Keratinocyte (primary cell): ENCODE data around the gene SLC37A1. TPM values are rescaled to one million over a fixed set of nuclear protein-coding genes. Genes with fewer than 3 reads are reported as not detected.

Source experiments
- DNase-seq: peaks from one replicate; pipeline ENCODE4 v3.0.0-alpha.2; 2011; ENCODE audit warnings: low read depth, missing footprints, low spot score
- FAIRE-seq: peaks from 2 replicates; lab custom pipeline; 2011; peaks lifted over from hg19 to GRCh38; lab: Jason Lieb, UNC
- H2AFZ ChIP-seq: 2 replicates; pipeline ENCODE4 v1.6.0; 2012; ENCODE audit warnings: low read length, control low read depth, inconsistent platforms; ENCODE audit not compliant: control insufficient read depth
- H3K27ac ChIP-seq: 2 replicates; pipeline ENCODE4 v1.5.1; 2011; ENCODE audit warnings: low read length; ENCODE audit not compliant: control insufficient read depth, insufficient read depth
- H3K27me3 ChIP-seq: 3 replicates; pipeline ENCODE4 v1.6.0; 2011; ENCODE audit warnings: low read length; ENCODE audit not compliant: control insufficient read depth, insufficient read depth; ENCODE audit errors: extremely low read depth
- H3K36me3 ChIP-seq, 2 experiments: 2 replicates in 1 of 2; 3 replicates in 1 of 2; pipeline ENCODE4 v1.5.1; 2011; ENCODE audit warnings: low read length in 2 of 2, mild to moderate bottlenecking in 1 of 2; ENCODE audit not compliant: control insufficient read depth in 2 of 2, insufficient read depth in 2 of 2; ENCODE audit errors: extremely low read depth in 1 of 2
- H3K4me1 ChIP-seq: 3 replicates; pipeline ENCODE4 v1.5.1; 2011; ENCODE audit warnings: low read length; ENCODE audit not compliant: control insufficient read depth, insufficient read depth; ENCODE audit errors: extremely low read depth
- H3K4me2 ChIP-seq: 3 replicates; pipeline ENCODE4 v1.6.0; 2011; ENCODE audit warnings: low read depth, low read length; ENCODE audit not compliant: control insufficient read depth, insufficient read depth; ENCODE audit errors: extremely low read depth
- H3K4me3 ChIP-seq, 3 experiments: fragments of 200-600 bp in 1 of 3; sonication (generic) in 1 of 3; 2 replicates in 2 of 3; 3 replicates in 1 of 3; pipeline ENCODE4 v1.5.1; 2011 to 2016; ENCODE audit warnings: low read length in 3 of 3, mild to moderate bottlenecking in 3 of 3, control low read depth in 2 of 3, inconsistent platforms in 1 of 3, low read depth in 1 of 3, mixed read lengths in 1 of 3, mixed run types in 1 of 3, moderate library complexity in 1 of 3; ENCODE audit not compliant: control insufficient read depth in 2 of 3, insufficient read depth in 2 of 3; ENCODE audit errors: extremely low read depth in 1 of 3
- H3K79me2 ChIP-seq: 2 replicates; pipeline ENCODE4 v1.6.0; 2012; ENCODE audit warnings: low read length; ENCODE audit not compliant: control insufficient read depth, insufficient read depth
- H3K9ac ChIP-seq: 3 replicates; pipeline ENCODE4 v1.6.0; 2011; ENCODE audit warnings: low read length; ENCODE audit not compliant: control insufficient read depth, insufficient read depth; ENCODE audit errors: extremely low read depth
- H3K9me1 ChIP-seq: 3 replicates; pipeline ENCODE4 v1.6.0; 2011; ENCODE audit warnings: low read length; ENCODE audit not compliant: control insufficient read depth, insufficient read depth; ENCODE audit errors: extremely low read depth
- H3K9me3 ChIP-seq: 2 replicates; pipeline ENCODE4 v1.5.1; 2012; ENCODE audit warnings: low read depth, low read length; ENCODE audit not compliant: control insufficient read depth
- H4K20me1 ChIP-seq: 3 replicates; pipeline ENCODE4 v1.6.0; 2011; ENCODE audit warnings: low read length; ENCODE audit not compliant: control insufficient read depth, insufficient read depth; ENCODE audit errors: extremely low read depth
- EZH2 ChIP-seq: IDR thresholded peaks from one replicate; pipeline ENCODE4 v1.6.1; 2012; ENCODE audit warnings: inconsistent platforms, mild to moderate bottlenecking, low read length, moderate library complexity
- dilution Hi-C: fragments of 300-500 bp; cut with MboI; formaldehyde crosslinking; loops from one replicate; pipeline ENCODE4 v1.7.0; 2020; ENCODE audit warnings: low sequenced_read_pairs; ENCODE audit not compliant: extremely low pct_ligation_motif_present
- polyA plus RNA-seq, 5 experiments: library from polyadenylated mRNA; depleted of rRNA in 3 of 5; stranded (reverse) in 3 of 5; stranded (forward) in 1 of 5; unstranded in 1 of 5; fragments of >200 nt; gene quantifications; 1 replicate in 1 of 5; 2 replicates in 3 of 5; 3 replicates in 1 of 5; pipeline versions ENCODE4 v1.2.1 to v1.2.3, GENCODE V29; 2011 to 2012; ENCODE audit warnings: missing spikeins in 2 of 5, low read depth in 1 of 5, low replicate concordance in 1 of 5
- TF ChIP-seq, protein P1 (sequence below), 3 experiments: IDR thresholded peaks in 1 of 3; conservative IDR thresholded peaks in 1 of 3; optimal IDR thresholded peaks in 1 of 3; 2 replicates in 2 of 3; 3 replicates in 1 of 3; pipeline versions ENCODE3 to v1.5.1; 2011; ENCODE audit warnings: low read length in 3 of 3, mild to moderate bottlenecking in 3 of 3, moderate library complexity in 2 of 3, control low read depth in 1 of 3, inconsistent platforms in 1 of 3; ENCODE audit not compliant: insufficient read depth in 2 of 3; ENCODE audit errors: extremely low read depth in 1 of 3

Gene SLC37A1
- polyA plus RNA-seq, 1 donor (not counting 4 experiments of a cell fraction or from before 2014, with no cell fraction given) = 4.1 TPM

GRCh38 chr21:42594616-42595282 is 81.1 kb downstream of the SLC37A1 start:
- dilution Hi-C loops = loop anchor here (10.0 kb wide), 1 partner anchor 220 kb away; no protein-coding TSS in a partner anchor

GRCh38 chr21:42595283-42596187 is 81.9 kb downstream of the SLC37A1 start:
- no peak for FAIRE-seq
- TF ChIP-seq EZH2 = no peak
- TF ChIP-seq, protein P1, sequence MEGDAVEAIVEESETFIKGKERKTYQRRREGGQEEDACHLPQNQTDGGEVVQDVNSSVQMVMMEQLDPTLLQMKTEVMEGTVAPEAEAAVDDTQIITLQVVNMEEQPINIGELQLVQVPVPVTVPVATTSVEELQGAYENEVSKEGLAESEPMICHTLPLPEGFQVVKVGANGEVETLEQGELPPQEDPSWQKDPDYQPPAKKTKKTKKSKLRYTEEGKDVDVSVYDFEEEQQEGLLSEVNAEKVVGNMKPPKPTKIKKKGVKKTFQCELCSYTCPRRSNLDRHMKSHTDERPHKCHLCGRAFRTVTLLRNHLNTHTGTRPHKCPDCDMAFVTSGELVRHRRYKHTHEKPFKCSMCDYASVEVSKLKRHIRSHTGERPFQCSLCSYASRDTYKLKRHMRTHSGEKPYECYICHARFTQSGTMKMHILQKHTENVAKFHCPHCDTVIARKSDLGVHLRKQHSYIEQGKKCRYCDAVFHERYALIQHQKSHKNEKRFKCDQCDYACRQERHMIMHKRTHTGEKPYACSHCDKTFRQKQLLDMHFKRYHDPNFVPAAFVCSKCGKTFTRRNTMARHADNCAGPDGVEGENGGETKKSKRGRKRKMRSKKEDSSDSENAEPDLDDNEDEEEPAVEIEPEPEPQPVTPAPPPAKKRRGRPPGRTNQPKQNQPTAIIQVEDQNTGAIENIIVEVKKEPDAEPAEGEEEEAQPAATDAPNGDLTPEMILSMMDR (optimal IDR thresholded peaks at IDR 0.05 in 1 of 3, IDR thresholded peaks at IDR 0.05 in 1 of 3, conservative IDR thresholded peaks at IDR 0.05 in 1 of 3; ENCODE audit: extremely low read depth in 1 of 3, insufficient read depth in 2 of 3, low read length in 3 of 3) = no peak
- dilution Hi-C loops = loop anchor here (10.0 kb wide), 1 partner anchor 219 kb away; no protein-coding TSS in a partner anchor

More at GRCh38 chr21:42594616-42595282, 81.1 kb downstream of the SLC37A1 start:
- H2AFZ ChIP-seq = no peak overlapping the region
- H3K9ac ChIP-seq = no peak overlapping the region
- no peak overlapping the region for H3K27ac ChIP-seq
- H3K4me1 ChIP-seq = no peaks in the 10 kb centered on the region
- H3K4me3 ChIP-seq = no peak overlapping the region
- DNase-seq (no peak), FAIRE-seq (no peak)
- TF ChIP-seq, protein P1 (optimal IDR thresholded peaks at IDR 0.05 in 1 of 3, IDR thresholded peaks at IDR 0.05 in 1 of 3, conservative IDR thresholded peaks at IDR 0.05 in 1 of 3; ENCODE audit: extremely low read depth in 1 of 3, insufficient read depth in 2 of 3, low read length in 3 of 3) = no peak
- no peak for TF ChIP-seq EZH2
- no peak overlapping the region for H3K4me2 ChIP-seq
- H3K27me3 ChIP-seq = no peaks in the 10 kb centered on the region
- H3K36me3 ChIP-seq = no peaks in the 10 kb centered on the region
- no peaks in the 10 kb centered on the region for H4K20me1 ChIP-seq
- no peaks in the 10 kb centered on the region for H3K9me1 ChIP-seq
- no peaks in the 10 kb centered on the region for H3K9me3 ChIP-seq
- H3K79me2 ChIP-seq = no peaks in the 10 kb centered on the region

More at GRCh38 chr21:42595283-42596187, 81.9 kb downstream of the SLC37A1 start:
- Histone ChIP-seq H3K9ac (no peak overlapping the region), H3K9me3 (no peaks in the 10 kb centered on the region), H3K4me1 (no peaks in the 10 kb centered on the region), H3K27me3 (no peaks in the 10 kb centered on the region), H3K4me3 (no peak overlapping the region), H2AFZ (no peak overlapping the region), H4K20me1 (no peaks in the 10 kb centered on the region), H3K36me3 (no peaks in the 10 kb centered on the region), H3K4me2 (no peak overlapping the region), H3K27ac (no peak overlapping the region), H3K79me2 (no peaks in the 10 kb centered on the region), H3K9me1 (no peaks in the 10 kb centered on the region)
- DNase-seq = no peak
